Upper lobe of left lung (tissue), 4 donors: ENCODE measurements around the gene PTPRN2.

Experiments
- EP300 ChIP-seq, 4 donors: sonication (generic); formaldehyde crosslinking; IDR thresholded peaks; one replicate each; pipeline ENCODE4 v1.5.1; 2017; ENCODE audit warnings: antibody characterized with exemption in 4 of 4, control low read depth in 2 of 4
- POLR2A ChIP-seq, 4 donors: fragments of 450-650 bp; IDR thresholded peaks; one replicate each; pipeline ENCODE4 v1.5.1; 2016 to 2017; ENCODE audit warnings: antibody characterized with exemption in 4 of 4, mild to moderate bottlenecking in 2 of 4
- POLR2AphosphoS5 ChIP-seq, 2 donors: sonication (generic); formaldehyde crosslinking; IDR thresholded peaks; one replicate each; pipeline ENCODE4 v1.5.1; 2017; ENCODE audit warnings: antibody characterized with exemption in 2 of 2
- TF ChIP-seq, protein P1 (sequence below), 6 experiments: fragments of 450-650 bp in 4 of 6; fragments of 200-600 bp in 2 of 6; sonication (generic) in 2 of 6; IDR thresholded peaks; one replicate each; pipeline ENCODE4 v1.5.1; 2016 to 2019; ENCODE audit warnings: antibody characterized with exemption in 6 of 6

GRCh38 chr7:157791261-157791660, 796.4 kb downstream of the PTPRN2 start:
- TF ChIP-seq, protein P1, sequence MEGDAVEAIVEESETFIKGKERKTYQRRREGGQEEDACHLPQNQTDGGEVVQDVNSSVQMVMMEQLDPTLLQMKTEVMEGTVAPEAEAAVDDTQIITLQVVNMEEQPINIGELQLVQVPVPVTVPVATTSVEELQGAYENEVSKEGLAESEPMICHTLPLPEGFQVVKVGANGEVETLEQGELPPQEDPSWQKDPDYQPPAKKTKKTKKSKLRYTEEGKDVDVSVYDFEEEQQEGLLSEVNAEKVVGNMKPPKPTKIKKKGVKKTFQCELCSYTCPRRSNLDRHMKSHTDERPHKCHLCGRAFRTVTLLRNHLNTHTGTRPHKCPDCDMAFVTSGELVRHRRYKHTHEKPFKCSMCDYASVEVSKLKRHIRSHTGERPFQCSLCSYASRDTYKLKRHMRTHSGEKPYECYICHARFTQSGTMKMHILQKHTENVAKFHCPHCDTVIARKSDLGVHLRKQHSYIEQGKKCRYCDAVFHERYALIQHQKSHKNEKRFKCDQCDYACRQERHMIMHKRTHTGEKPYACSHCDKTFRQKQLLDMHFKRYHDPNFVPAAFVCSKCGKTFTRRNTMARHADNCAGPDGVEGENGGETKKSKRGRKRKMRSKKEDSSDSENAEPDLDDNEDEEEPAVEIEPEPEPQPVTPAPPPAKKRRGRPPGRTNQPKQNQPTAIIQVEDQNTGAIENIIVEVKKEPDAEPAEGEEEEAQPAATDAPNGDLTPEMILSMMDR (IDR thresholded peaks at IDR 0.05): no peak
- TF ChIP-seq POLR2A (IDR thresholded peaks at IDR 0.05) (no peak), EP300 (IDR thresholded peaks at IDR 0.05) (no peak), POLR2AphosphoS5 (IDR thresholded peaks at IDR 0.05) (no peak)
